H9 (cell line): ENCODE results near the gene ANKS3. TPM values are rescaled to one million over a fixed set of nuclear protein-coding genes. Genes with fewer than 3 reads are reported as not detected.

Experiments used
- DNase-seq: peaks from one replicate; pipeline ENCODE4 v3.0.0-alpha.2; 2017
- H2AFZ ChIP-seq: one replicate; pipeline ENCODE4 v1.6.1; 2013; ENCODE audit warnings: mild to moderate bottlenecking, low read length, control low read depth, moderate library complexity
- H2AK5ac ChIP-seq: 2 replicates; pipeline ENCODE4 v1.6.1; 2013; ENCODE audit warnings: low read length, control low read depth, mixed read lengths; ENCODE audit not compliant: insufficient read length
- H2BK120ac ChIP-seq: one replicate; pipeline ENCODE4 v1.6.1; 2013; ENCODE audit warnings: low read depth, mild to moderate bottlenecking, low read length, control low read depth, inconsistent platforms; ENCODE audit not compliant: poor library complexity, severe bottlenecking
- H2BK12ac ChIP-seq: 2 replicates; pipeline ENCODE4 v1.6.1; 2013; ENCODE audit warnings: low read length, control low read depth, mixed read lengths, low read depth; ENCODE audit not compliant: insufficient read length
- H2BK15ac ChIP-seq: 2 replicates; pipeline ENCODE4 v1.6.1; 2013; ENCODE audit warnings: low read depth, low read length, control low read depth
- H2BK20ac ChIP-seq: one replicate; pipeline ENCODE4 v1.6.1; 2013; ENCODE audit warnings: low read depth, mild to moderate bottlenecking, low read length, control low read depth, inconsistent platforms; ENCODE audit not compliant: poor library complexity, severe bottlenecking
- H2BK5ac ChIP-seq: 2 replicates; pipeline ENCODE4 v1.6.1; 2013; ENCODE audit warnings: low read length, control low read depth, mixed read lengths; ENCODE audit not compliant: insufficient read length
- H3K14ac ChIP-seq: 2 replicates; pipeline ENCODE4 v1.6.1; 2013; ENCODE audit warnings: low read length, control low read depth; ENCODE audit not compliant: insufficient read depth
- H3K18ac ChIP-seq: 2 replicates; pipeline ENCODE4 v1.6.1; 2013; ENCODE audit warnings: low read depth, mild to moderate bottlenecking, mixed read lengths, low read length, control low read depth; ENCODE audit not compliant: insufficient read length
- H3K23ac ChIP-seq: 2 replicates; pipeline ENCODE4 v1.6.1; 2013; ENCODE audit warnings: low read length, control low read depth, mixed read lengths, low read depth; ENCODE audit not compliant: insufficient read length
- H3K23me2 ChIP-seq: 2 replicates; pipeline ENCODE4 v1.6.1; 2013; ENCODE audit warnings: low read depth, mild to moderate bottlenecking, mixed read lengths, low read length, control low read depth; ENCODE audit not compliant: insufficient read length, poor library complexity, severe bottlenecking
- H3K27ac ChIP-seq: 2 replicates; pipeline ENCODE4 v1.5.1; 2013; ENCODE audit warnings: low read length, control low read depth, mixed read lengths, low read depth; ENCODE audit not compliant: insufficient read length
- H3K27me3 ChIP-seq: 2 replicates; pipeline ENCODE4 v1.6.1; 2013; ENCODE audit warnings: low read length, control low read depth, inconsistent platforms; ENCODE audit not compliant: insufficient read depth
- H3K4ac ChIP-seq: 2 replicates; pipeline ENCODE4 v1.6.1; 2013; ENCODE audit warnings: low read depth, mild to moderate bottlenecking, control low read depth, inconsistent platforms, low read length, moderate library complexity
- H3K4me1 ChIP-seq: 2 replicates; pipeline ENCODE4 v1.6.1; 2013; ENCODE audit warnings: low read length, control low read depth, inconsistent platforms; ENCODE audit not compliant: insufficient read depth
- H3K4me2 ChIP-seq: 2 replicates; pipeline ENCODE4 v1.6.1; 2013; ENCODE audit warnings: low read length, control low read depth, mixed read lengths; ENCODE audit not compliant: insufficient read length, insufficient read depth
- H3K56ac ChIP-seq: 2 replicates; pipeline ENCODE4 v1.6.1; 2013; ENCODE audit warnings: low read depth, mild to moderate bottlenecking, mixed read lengths, low read length, control low read depth; ENCODE audit not compliant: insufficient read length
- H3K79me1 ChIP-seq: 2 replicates; pipeline ENCODE4 v1.6.1; 2013; ENCODE audit warnings: low read depth, mild to moderate bottlenecking, moderate library complexity, low read length, control low read depth, inconsistent platforms; ENCODE audit not compliant: insufficient read depth, poor library complexity, severe bottlenecking
- H3K79me2 ChIP-seq: 2 replicates; pipeline ENCODE4 v1.6.1; 2013; ENCODE audit warnings: low read length, control low read depth, inconsistent platforms; ENCODE audit not compliant: insufficient read depth
- H3K9ac ChIP-seq: 2 replicates; pipeline ENCODE4 v1.6.1; 2013; ENCODE audit warnings: low read length, control low read depth, mixed read lengths; ENCODE audit not compliant: insufficient read length; ENCODE audit errors: extremely low read depth
- H3K9me3 ChIP-seq: one replicate; pipeline ENCODE4 v1.6.1; 2013; ENCODE audit warnings: low read depth, low read length, inconsistent platforms; ENCODE audit not compliant: control insufficient read depth
- H3T11ph ChIP-seq: one replicate; pipeline ENCODE4 v1.6.1; 2013; ENCODE audit warnings: mild to moderate bottlenecking, low read length, control low read depth, inconsistent platforms
- H4K20me1 ChIP-seq: one replicate; pipeline ENCODE4 v1.6.1; 2013; ENCODE audit not compliant: control insufficient read depth, insufficient read length, insufficient read depth
- H4K5ac ChIP-seq: 2 replicates; pipeline ENCODE4 v1.6.1; 2013; ENCODE audit warnings: low read depth, mild to moderate bottlenecking, mixed read lengths, low read length, control low read depth; ENCODE audit not compliant: insufficient read length
- H4K8ac ChIP-seq: replicated peaks from 2 replicates; pipeline ENCODE4 v1.6.1; 2013; ENCODE audit warnings: low read length, control low read depth, mixed read lengths, low read depth; ENCODE audit not compliant: insufficient read length
- H4K91ac ChIP-seq: 2 replicates; pipeline ENCODE4 v1.6.1; 2013; ENCODE audit warnings: low read depth, mild to moderate bottlenecking, moderate library complexity, mixed read lengths, low read length, control low read depth; ENCODE audit not compliant: insufficient read length
- H3K27ac Mint-ChIP-seq, 3 experiments: 2 replicates in 2 of 3; 3 replicates in 1 of 3; pipeline ENCODE4 v1.8.0; 2020 to 2021; ENCODE audit warnings: mixed read lengths in 3 of 3, mild to moderate bottlenecking in 1 of 3, moderate library complexity in 1 of 3
- H3K27me3 Mint-ChIP-seq: 2 replicates; pipeline ENCODE4 v1.8.0; 2021; ENCODE audit warnings: low read depth, mild to moderate bottlenecking, moderate library complexity, mixed read lengths
- H3K36me3 Mint-ChIP-seq, 3 experiments: 2 replicates in 2 of 3; 3 replicates in 1 of 3; pipeline ENCODE4 v1.8.0; 2020 to 2021; ENCODE audit warnings: low read depth in 3 of 3, mixed read lengths in 3 of 3; ENCODE audit not compliant: insufficient read depth in 1 of 3
- H3K4me1 Mint-ChIP-seq, 2 experiments: 2 replicates each; pipeline ENCODE4 v1.8.0; 2020; ENCODE audit warnings: mixed read lengths in 2 of 2
- H3K4me3 Mint-ChIP-seq, 2 experiments: 2 replicates in 1 of 2; 3 replicates in 1 of 2; pipeline ENCODE4 v1.8.0; 2020 to 2021; ENCODE audit warnings: mild to moderate bottlenecking in 2 of 2, mixed read lengths in 2 of 2, moderate library complexity in 1 of 2
- H3K9me3 Mint-ChIP-seq, 2 experiments: 2 replicates in 1 of 2; 3 replicates in 1 of 2; pipeline ENCODE4 v1.8.0; 2020; ENCODE audit warnings: mild to moderate bottlenecking in 2 of 2, mixed read lengths in 2 of 2, moderate library complexity in 1 of 2
- WGBS: extraction: QIAGEN DNeasy Blood & Tissue Kit; methylation state at CpG from one replicate; pipeline ENCODE4 v1.1.7; 2013; ENCODE audit warnings: missing lambda C conversion rate, low lambda C conversion rate, mixed read lengths; ENCODE audit not compliant: insufficient read length; ENCODE audit errors: extremely low coverage; 5-methylcytosine and 5-hydroxymethylcytosine counted together
- total RNA-seq: library from RNA; stranded (reverse); gene quantifications from 2 replicates; pipeline ENCODE4 v1.2.1, GENCODE V29; 2021
- TF ChIP-seq, protein P1 (sequence below): fragments of 200-600 bp; sonication (generic); conservative IDR thresholded peaks from 3 replicates; pipeline ENCODE4 v1.8.0; 2021; ENCODE audit warnings: antibody characterized with exemption, mild to moderate bottlenecking

Gene ANKS3
- total RNA-seq, 1 experiment from 2014 or later = 32.0 TPM

DNA sequence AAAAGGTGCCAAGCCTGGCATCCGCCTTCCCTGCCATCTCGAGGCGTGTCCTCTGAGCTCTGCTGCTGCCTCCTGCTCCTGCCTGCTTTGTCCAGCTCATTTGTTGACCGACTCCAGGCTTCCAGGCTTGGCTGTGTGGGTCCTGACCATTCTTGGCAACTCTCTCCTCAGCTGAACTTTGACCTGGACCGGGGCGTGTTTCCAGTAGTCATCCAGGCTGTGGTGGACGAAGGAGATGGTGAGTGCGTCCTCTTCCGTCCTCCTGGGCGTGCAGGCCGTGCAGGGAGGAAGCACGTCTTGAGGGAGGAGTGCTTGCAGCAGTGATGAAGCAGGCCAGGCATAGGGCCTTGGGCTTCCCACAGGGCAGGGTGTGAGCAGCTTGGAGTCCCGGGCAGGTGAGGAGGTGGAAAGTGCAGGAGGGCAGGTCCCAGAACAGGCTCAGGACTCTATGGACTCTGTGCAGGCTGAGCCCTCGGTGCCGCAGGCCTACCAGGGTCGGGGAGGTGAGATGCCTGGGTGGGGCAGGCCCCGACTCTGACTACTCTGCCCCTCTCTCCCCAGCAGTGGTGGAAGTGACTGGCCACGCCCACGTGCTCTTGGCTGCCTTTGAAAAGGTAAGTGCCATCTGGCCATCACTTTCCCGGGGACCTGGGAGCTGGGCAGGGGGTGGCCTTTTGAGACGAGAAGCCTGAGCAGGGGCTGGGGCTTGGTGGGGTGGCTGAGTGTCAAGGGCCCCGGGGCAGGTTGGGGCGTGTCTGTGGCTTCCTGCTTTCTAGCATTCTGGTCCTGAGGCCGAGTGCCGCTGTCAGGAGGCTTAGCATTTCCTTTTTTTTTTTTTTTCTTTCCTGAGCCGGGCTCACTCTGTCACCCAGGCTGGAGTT is 69.3 kb downstream of the ANKS3 start:
- Histone ChIP-seq H2BK12ac (no peak overlapping the region), H3K23me2 (no peaks in the 10 kb centered on the region), H3K79me1 (no peaks in the 10 kb centered on the region), H3K9me3 (no peaks in the 10 kb centered on the region), H3K14ac (no peak overlapping the region), H3K27me3 (no peaks in the 10 kb centered on the region), H3K23ac (no peak overlapping the region), H2BK20ac (no peak overlapping the region), H4K20me1 (no peaks in the 10 kb centered on the region), H2AK5ac (no peak overlapping the region), H3K18ac (no peak overlapping the region), H2BK15ac (no peak overlapping the region), H3K4me2 (no peak overlapping the region), H3K79me2 (no peaks in the 10 kb centered on the region), H4K8ac (no peak overlapping the region), H3K4ac (no peak overlapping the region), H3K27ac (no peak overlapping the region), H2BK120ac (no peak overlapping the region), H2AFZ (no peak overlapping the region), H3T11ph (no peak overlapping the region), H4K91ac (no peak overlapping the region), H4K5ac (no peak overlapping the region), H3K4me1 (no peaks in the 10 kb centered on the region), H2BK5ac (no peak overlapping the region), H3K56ac (no peak overlapping the region), H3K9ac (no peak overlapping the region)
- no peaks in the 10 kb centered on the region; the same call in 1 of the 2 replicates for H3K27me3 Mint-ChIP-seq
- peak; percentile 49 for DNase-seq
- no peaks in the 10 kb centered on the region for H3K9me3 Mint-ChIP-seq
- no CpG with 5 or more reads among the region's 26 CpGs for WGBS
- H3K4me3 Mint-ChIP-seq = no peak overlapping the region
- TF ChIP-seq, protein P1, sequence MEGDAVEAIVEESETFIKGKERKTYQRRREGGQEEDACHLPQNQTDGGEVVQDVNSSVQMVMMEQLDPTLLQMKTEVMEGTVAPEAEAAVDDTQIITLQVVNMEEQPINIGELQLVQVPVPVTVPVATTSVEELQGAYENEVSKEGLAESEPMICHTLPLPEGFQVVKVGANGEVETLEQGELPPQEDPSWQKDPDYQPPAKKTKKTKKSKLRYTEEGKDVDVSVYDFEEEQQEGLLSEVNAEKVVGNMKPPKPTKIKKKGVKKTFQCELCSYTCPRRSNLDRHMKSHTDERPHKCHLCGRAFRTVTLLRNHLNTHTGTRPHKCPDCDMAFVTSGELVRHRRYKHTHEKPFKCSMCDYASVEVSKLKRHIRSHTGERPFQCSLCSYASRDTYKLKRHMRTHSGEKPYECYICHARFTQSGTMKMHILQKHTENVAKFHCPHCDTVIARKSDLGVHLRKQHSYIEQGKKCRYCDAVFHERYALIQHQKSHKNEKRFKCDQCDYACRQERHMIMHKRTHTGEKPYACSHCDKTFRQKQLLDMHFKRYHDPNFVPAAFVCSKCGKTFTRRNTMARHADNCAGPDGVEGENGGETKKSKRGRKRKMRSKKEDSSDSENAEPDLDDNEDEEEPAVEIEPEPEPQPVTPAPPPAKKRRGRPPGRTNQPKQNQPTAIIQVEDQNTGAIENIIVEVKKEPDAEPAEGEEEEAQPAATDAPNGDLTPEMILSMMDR = no peak
- peaks cover 10 to 44% (median 13%) of the 10 kb centered on the region in 3 experiments; a peak in 6 of 7 replicates for H3K36me3 Mint-ChIP-seq
- peaks cover 0 to 8% of the 10 kb centered on the region in 2 experiments; a peak in 2 of 4 replicates for H3K4me1 Mint-ChIP-seq
- peak overlapping the region in 2 of 3 experiments; percentile 80 to 93; a peak in 5 of 7 replicates for H3K27ac Mint-ChIP-seq
